ENCODE data around the gene SLIT1. TPM values are rescaled to one million over a fixed set of nuclear protein-coding genes. Genes with fewer than 3 reads are reported as not detected.

The SLIT1 gene
- total and polyA plus RNA-seq, 2 donors (not counting 1 experiment from before 2014, with no cell fraction given): 0.15 to 0.49 TPM

DNA sequence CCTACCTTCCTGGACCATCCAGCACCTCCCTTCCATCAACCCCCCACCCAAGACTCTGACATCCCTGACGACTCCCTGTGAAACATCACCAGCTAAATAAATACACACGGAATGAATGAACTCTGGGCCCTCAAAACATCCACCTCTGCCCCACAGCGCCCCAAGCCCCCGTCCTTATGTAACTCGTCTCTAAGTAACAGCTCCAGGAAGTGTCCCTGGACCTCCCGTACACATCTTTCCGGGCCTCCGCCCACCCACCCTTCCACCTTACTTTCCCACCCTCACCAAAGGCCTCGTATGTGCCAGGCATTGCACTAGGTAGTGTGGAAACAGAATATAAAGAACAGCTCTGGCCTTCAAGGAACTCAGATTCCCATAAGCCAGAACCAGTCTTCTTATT, 27.7 kb upstream of the SLIT1 start:
- no peak for TF ChIP-seq EZH2 (IDR thresholded peaks at IDR 0.05; ENCODE audit: borderline replicate concordance, insufficient read depth, low read depth, low read length, poor library complexity, severe bottlenecking)
- TF ChIP-seq, protein P1, sequence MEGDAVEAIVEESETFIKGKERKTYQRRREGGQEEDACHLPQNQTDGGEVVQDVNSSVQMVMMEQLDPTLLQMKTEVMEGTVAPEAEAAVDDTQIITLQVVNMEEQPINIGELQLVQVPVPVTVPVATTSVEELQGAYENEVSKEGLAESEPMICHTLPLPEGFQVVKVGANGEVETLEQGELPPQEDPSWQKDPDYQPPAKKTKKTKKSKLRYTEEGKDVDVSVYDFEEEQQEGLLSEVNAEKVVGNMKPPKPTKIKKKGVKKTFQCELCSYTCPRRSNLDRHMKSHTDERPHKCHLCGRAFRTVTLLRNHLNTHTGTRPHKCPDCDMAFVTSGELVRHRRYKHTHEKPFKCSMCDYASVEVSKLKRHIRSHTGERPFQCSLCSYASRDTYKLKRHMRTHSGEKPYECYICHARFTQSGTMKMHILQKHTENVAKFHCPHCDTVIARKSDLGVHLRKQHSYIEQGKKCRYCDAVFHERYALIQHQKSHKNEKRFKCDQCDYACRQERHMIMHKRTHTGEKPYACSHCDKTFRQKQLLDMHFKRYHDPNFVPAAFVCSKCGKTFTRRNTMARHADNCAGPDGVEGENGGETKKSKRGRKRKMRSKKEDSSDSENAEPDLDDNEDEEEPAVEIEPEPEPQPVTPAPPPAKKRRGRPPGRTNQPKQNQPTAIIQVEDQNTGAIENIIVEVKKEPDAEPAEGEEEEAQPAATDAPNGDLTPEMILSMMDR (IDR thresholded peaks at IDR 0.05): no peak
- Histone ChIP-seq H3K79me2 (ENCODE audit: control insufficient read depth, insufficient read depth, low read length) (no peaks in the 10 kb centered on the region), H3K4me1 (ENCODE audit: control insufficient read depth in 2 of 2, insufficient read depth in 2 of 2, low read length in 2 of 2) (no peaks in the 10 kb centered on the region), H3K27ac (ENCODE audit: low read length in 2 of 2) (no peak overlapping the region), H3K4me3 (ENCODE audit: control extremely low read depth in 1 of 5, extremely low read depth in 1 of 5, insufficient read depth in 1 of 5, low read depth in 2 of 5, low read length in 4 of 5) (no peak overlapping the region), H4K20me1 (ENCODE audit: control insufficient read depth, insufficient read depth, low read length, poor library complexity, severe bottlenecking) (no peaks in the 10 kb centered on the region), H3K4me2 (replicated peaks; ENCODE audit: low read depth, low read length, poor library complexity, severe bottlenecking) (no peak overlapping the region), H3K27me3 (replicated peaks in 1 of 4; ENCODE audit: control extremely low read depth in 1 of 4, control insufficient read depth in 3 of 4, insufficient read depth in 4 of 4, low read length in 3 of 4) (no peaks in the 10 kb centered on the region), H3K36me3 (replicated peaks in 1 of 2; ENCODE audit: control extremely low read depth in 1 of 2, control insufficient read depth in 1 of 2, extremely low read depth in 1 of 2, insufficient read depth in 2 of 2, low read length in 1 of 2) (no peaks in the 10 kb centered on the region), H3K9me3 (ENCODE audit: control extremely low read depth in 1 of 3, control insufficient read depth in 2 of 3, insufficient read depth in 1 of 3, low read length in 2 of 3) (no peaks in the 10 kb centered on the region), H2AFZ (ENCODE audit: insufficient read depth, low read depth, low read length, poor library complexity, severe bottlenecking) (no peak overlapping the region), H3K9ac (ENCODE audit: low read length) (no peak overlapping the region)
- no peaks in the 10 kb centered on the region for H3K27me3 Mint-ChIP-seq
- H3K4me1 Mint-ChIP-seq: no peaks in the 10 kb centered on the region
- no peaks in the 10 kb centered on the region for H3K9me3 Mint-ChIP-seq (ENCODE audit: insufficient read depth)
- DNase-seq (no peak), ATAC-seq (ENCODE audit: low read depth) (no peak)
- CTCF ChIA-PET: interaction anchor here (0.5 to 12.7 kb wide), 8 partner anchors 16 to 1504 kb away, joined by 3 to 412 read pairs (median 4); no protein-coding TSS in a partner anchor
- POLR2A ChIA-PET: interaction anchor here (0.7 kb wide), 1 partner anchor 126 kb away, joined by 12 read pairs; no protein-coding TSS in a partner anchor
- intact Hi-C loops (cut with micrococcal nuclease): no loop called here
- WGBS (ENCODE audit: insufficient coverage): 93% methylated on average over 5 of the region's 9 CpGs
- H3K4me3 Mint-ChIP-seq: no peak overlapping the region
- H3K27ac Mint-ChIP-seq: no peak overlapping the region

DNA sequence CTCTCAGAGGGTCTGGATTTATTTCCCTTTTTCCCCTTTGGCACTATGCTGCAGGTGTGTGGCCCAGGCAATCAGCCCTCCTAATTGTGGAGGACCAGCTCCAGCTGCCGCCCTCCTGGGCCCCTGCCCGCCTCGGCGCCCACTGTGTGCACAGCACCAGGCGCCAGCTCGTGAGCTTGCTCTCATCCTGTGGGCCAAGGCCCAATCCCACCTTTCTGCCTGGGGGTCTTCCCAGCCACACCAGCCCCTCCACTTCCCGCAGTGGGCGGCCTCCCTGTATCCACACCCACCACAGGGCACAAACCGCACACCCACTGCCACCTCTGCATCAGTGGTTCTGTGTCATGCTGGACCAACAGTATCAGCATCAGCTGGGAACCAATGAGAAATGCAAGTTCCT, 25.5 kb upstream of the SLIT1 start:
- ChIA-PET POLR2A (no interaction called here), CTCF (interaction anchor here (0.6 to 12.7 kb wide), 31 partner anchors 9 to 841 kb away, joined by 3 to 412 read pairs (median 6); no protein-coding TSS in a partner anchor)
- no peaks in the 10 kb centered on the region for H3K4me1 ChIP-seq (ENCODE audit: control insufficient read depth in 2 of 2, insufficient read depth in 2 of 2, low read length in 2 of 2)
- Mint-ChIP-seq H3K4me3 (no peak overlapping the region), H3K27me3 (no peaks in the 10 kb centered on the region), H3K27ac (no peak overlapping the region), H3K4me1 (peaks cover 4% of the 10 kb centered on the region), H3K9me3 (ENCODE audit: insufficient read depth) (no peaks in the 10 kb centered on the region)
- intact Hi-C loops (cut with micrococcal nuclease): loop anchor here (2.0 kb wide), 1 partner anchor 130 kb away; no protein-coding TSS in a partner anchor
- no peaks in the 10 kb centered on the region for H4K20me1 ChIP-seq (ENCODE audit: control insufficient read depth, insufficient read depth, low read length, poor library complexity, severe bottlenecking)
- no peak for DNase-seq
- no peak overlapping the region for H3K4me2 ChIP-seq (replicated peaks; ENCODE audit: low read depth, low read length, poor library complexity, severe bottlenecking)
- H3K36me3 ChIP-seq (replicated peaks in 1 of 2; ENCODE audit: control extremely low read depth in 1 of 2, control insufficient read depth in 1 of 2, extremely low read depth in 1 of 2, insufficient read depth in 2 of 2, low read length in 1 of 2): no peaks in the 10 kb centered on the region
- peaks cover 0 to 7% (median 1%) of the 10 kb centered on the region in 4 experiments for H3K27me3 ChIP-seq (replicated peaks in 1 of 4; ENCODE audit: control extremely low read depth in 1 of 4, control insufficient read depth in 3 of 4, insufficient read depth in 4 of 4, low read length in 3 of 4)
- no peak overlapping the region for H3K4me3 ChIP-seq (ENCODE audit: control extremely low read depth in 1 of 5, extremely low read depth in 1 of 5, insufficient read depth in 1 of 5, low read depth in 2 of 5, low read length in 4 of 5)
- H3K9me3 ChIP-seq (ENCODE audit: control extremely low read depth in 1 of 3, control insufficient read depth in 2 of 3, insufficient read depth in 1 of 3, low read length in 2 of 3): no peaks in the 10 kb centered on the region
- no peaks in the 10 kb centered on the region for H3K79me2 ChIP-seq (ENCODE audit: control insufficient read depth, insufficient read depth, low read length)
- TF ChIP-seq EZH2 (IDR thresholded peaks at IDR 0.05; ENCODE audit: borderline replicate concordance, insufficient read depth, low read depth, low read length, poor library complexity, severe bottlenecking): no peak
- TF ChIP-seq, protein P1 (IDR thresholded peaks at IDR 0.05): no peak
- no peak overlapping the region for H3K9ac ChIP-seq (ENCODE audit: low read length)
- no peak overlapping the region for H3K27ac ChIP-seq (ENCODE audit: low read length in 2 of 2)
- no peak overlapping the region for H2AFZ ChIP-seq (ENCODE audit: insufficient read depth, low read depth, low read length, poor library complexity, severe bottlenecking)
- ATAC-seq (ENCODE audit: low read depth): no peak
- 94% methylated on average over 9 of the region's 9 CpGs for WGBS (ENCODE audit: insufficient coverage)
